Smooth muscle cell (in vitro differentiated cells): ENCODE measurements around the gene GRIA3. TPM values are rescaled to one million over a fixed set of nuclear protein-coding genes. Genes with fewer than 3 reads are reported as not detected.

Source experiments
- DNase-seq: peaks from one replicate; lab custom pipeline; 2025; ENCODE audit not compliant: unreplicated experiment; lab: John Stamatoyannopoulos, UW
- H2AFZ ChIP-seq: fragments of 200-600 bp; sonication (generic); 2 replicates; pipeline ENCODE4 v1.6.0; 2016; ENCODE audit warnings: antibody characterized with exemption, low read depth, mild to moderate bottlenecking
- H3F3A ChIP-seq: fragments of 200-600 bp; sonication (generic); 2 replicates; pipeline ENCODE4 v1.6.0; 2017; ENCODE audit warnings: antibody characterized with exemption, low read depth
- H3K27ac ChIP-seq: fragments of 200-600 bp; sonication (generic); 2 replicates; pipeline ENCODE4 v1.5.1; 2016; ENCODE audit warnings: low read depth, mild to moderate bottlenecking
- H3K27me3 ChIP-seq: fragments of 200-600 bp; sonication (generic); 2 replicates; pipeline ENCODE4 v1.6.1; 2016; ENCODE audit warnings: low read depth, mild to moderate bottlenecking
- H3K36me3 ChIP-seq: fragments of 200-600 bp; sonication (generic); 2 replicates; pipeline ENCODE4 v1.5.1; 2016; ENCODE audit warnings: low read depth
- H3K4me1 ChIP-seq: fragments of 200-600 bp; sonication (generic); 2 replicates; pipeline ENCODE4 v1.5.1; 2016; ENCODE audit warnings: low read depth
- H3K4me2 ChIP-seq: fragments of 200-600 bp; sonication (generic); 2 replicates; pipeline ENCODE4 v1.6.0; 2016; ENCODE audit warnings: mild to moderate bottlenecking
- H3K4me3 ChIP-seq: fragments of 200-600 bp; sonication (generic); 2 replicates; pipeline ENCODE4 v1.5.1; 2016; ENCODE audit warnings: mild to moderate bottlenecking
- H3K79me2 ChIP-seq: fragments of 200-600 bp; sonication (generic); 2 replicates; pipeline ENCODE4 v1.6.0; 2016; ENCODE audit warnings: low read depth, mild to moderate bottlenecking
- H3K9ac ChIP-seq: fragments of 200-600 bp; sonication (generic); 2 replicates; pipeline ENCODE4 v1.6.0; 2016; ENCODE audit warnings: low read depth
- H3K9me3 ChIP-seq: fragments of 200-600 bp; sonication (generic); replicated peaks from 2 replicates; pipeline ENCODE4 v1.5.1; 2016; ENCODE audit warnings: low read depth
- H4K20me1 ChIP-seq: fragments of 200-600 bp; sonication (generic); 2 replicates; pipeline ENCODE4 v1.6.0; 2016; ENCODE audit warnings: low read depth
- WGBS: methylation state at CpG from one replicate; pipeline ENCODE4 v1.1.7; 2016; ENCODE audit warnings: low lambda C conversion rate; 5-methylcytosine and 5-hydroxymethylcytosine counted together
- polyA plus RNA-seq: library from polyadenylated mRNA; unstranded; fragments of >200 nt; fragmentation: Nextera tagmentation; extraction: Ambion mirVana; gene quantifications from 2 replicates; pipeline ENCODE4 v1.2.1, GENCODE V29; 2016
- total RNA-seq: library from RNA; depleted of rRNA; stranded (reverse); fragments of >200 nt; gene quantifications from 2 replicates; pipeline ENCODE4 v1.2.3, GENCODE V29; 2014
- TF ChIP-seq, protein P1 (sequence below): fragments of 200-600 bp; sonication (generic); IDR thresholded peaks from 2 replicates; pipeline ENCODE4 v1.5.1; 2017; ENCODE audit warnings: borderline replicate concordance, mild to moderate bottlenecking, antibody characterized with exemption; ENCODE audit not compliant: insufficient read depth, poor library complexity, severe bottlenecking

Gene GRIA3
- total and polyA plus RNA-seq, 2 experiments from 2014 or later = 7.2 to 12.7 TPM

DNA sequence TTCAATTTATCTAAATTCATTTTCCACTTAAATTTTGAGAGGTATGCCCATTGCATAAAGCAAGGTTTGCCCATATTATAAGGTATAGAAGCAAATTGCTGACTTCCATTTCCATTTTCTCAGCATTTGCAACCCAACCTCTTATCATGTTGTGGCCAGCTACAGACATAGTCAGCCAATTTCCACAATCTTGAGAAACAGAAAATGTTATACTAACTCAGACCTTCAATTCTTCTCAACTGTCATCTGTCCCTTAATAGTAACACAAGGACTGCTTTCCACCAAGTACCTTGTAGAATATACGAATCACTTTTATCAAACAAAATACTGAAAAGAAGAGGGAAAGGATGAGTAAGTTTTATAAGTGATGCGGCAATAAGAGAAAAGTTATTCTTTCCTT lies 11.2 kb upstream of the GRIA3 start:
- H3K9me3 ChIP-seq = no peaks in the 10 kb centered on the region
- H3K36me3 ChIP-seq = no peaks in the 10 kb centered on the region
- H4K20me1 ChIP-seq = no peaks in the 10 kb centered on the region
- TF ChIP-seq, protein P1, sequence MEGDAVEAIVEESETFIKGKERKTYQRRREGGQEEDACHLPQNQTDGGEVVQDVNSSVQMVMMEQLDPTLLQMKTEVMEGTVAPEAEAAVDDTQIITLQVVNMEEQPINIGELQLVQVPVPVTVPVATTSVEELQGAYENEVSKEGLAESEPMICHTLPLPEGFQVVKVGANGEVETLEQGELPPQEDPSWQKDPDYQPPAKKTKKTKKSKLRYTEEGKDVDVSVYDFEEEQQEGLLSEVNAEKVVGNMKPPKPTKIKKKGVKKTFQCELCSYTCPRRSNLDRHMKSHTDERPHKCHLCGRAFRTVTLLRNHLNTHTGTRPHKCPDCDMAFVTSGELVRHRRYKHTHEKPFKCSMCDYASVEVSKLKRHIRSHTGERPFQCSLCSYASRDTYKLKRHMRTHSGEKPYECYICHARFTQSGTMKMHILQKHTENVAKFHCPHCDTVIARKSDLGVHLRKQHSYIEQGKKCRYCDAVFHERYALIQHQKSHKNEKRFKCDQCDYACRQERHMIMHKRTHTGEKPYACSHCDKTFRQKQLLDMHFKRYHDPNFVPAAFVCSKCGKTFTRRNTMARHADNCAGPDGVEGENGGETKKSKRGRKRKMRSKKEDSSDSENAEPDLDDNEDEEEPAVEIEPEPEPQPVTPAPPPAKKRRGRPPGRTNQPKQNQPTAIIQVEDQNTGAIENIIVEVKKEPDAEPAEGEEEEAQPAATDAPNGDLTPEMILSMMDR = no peak
- H3K27me3 ChIP-seq = no peaks in the 10 kb centered on the region
- 79% methylated on average over 2 of the region's 2 CpGs for WGBS
- H3F3A ChIP-seq = no peaks in the 10 kb centered on the region
- no peak overlapping the region for H2AFZ ChIP-seq
- no peak overlapping the region for H3K27ac ChIP-seq
- H3K4me2 ChIP-seq = peak overlapping the region; percentile 26
- no peaks in the 10 kb centered on the region for H3K4me1 ChIP-seq
- H3K4me3 ChIP-seq = no peak overlapping the region
- H3K79me2 ChIP-seq = no peaks in the 10 kb centered on the region
- no peak for DNase-seq
- H3K9ac ChIP-seq = no peak overlapping the region

DNA sequence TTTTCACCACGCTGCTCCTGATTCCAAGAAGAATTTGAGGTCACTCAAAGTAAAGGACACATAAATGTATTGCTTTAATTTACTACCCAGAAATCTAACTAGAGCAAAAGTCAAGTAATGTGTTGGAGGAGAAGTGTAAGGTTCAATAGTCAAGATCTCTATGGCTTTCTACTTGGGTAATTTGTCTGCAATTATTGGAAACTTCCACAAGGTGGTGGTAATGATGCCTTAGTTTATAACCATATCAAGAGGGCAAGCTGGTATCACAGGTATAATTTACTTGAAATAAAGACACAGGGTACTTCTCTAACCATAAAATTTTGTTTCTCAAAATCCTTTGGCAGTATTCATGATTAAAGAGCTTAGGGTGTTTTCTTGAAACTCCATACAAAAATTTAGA lies 10.2 kb upstream of the GRIA3 start:
- no peak for DNase-seq
- 29% methylated on average over 1 of the region's 1 CpG for WGBS
- Histone ChIP-seq H3K27ac (no peak overlapping the region), H3K79me2 (no peaks in the 10 kb centered on the region), H3K4me1 (no peaks in the 10 kb centered on the region), H3K4me2 (no peak overlapping the region), H3K9me3 (no peaks in the 10 kb centered on the region), H3K9ac (no peak overlapping the region), H4K20me1 (no peaks in the 10 kb centered on the region), H3K27me3 (no peaks in the 10 kb centered on the region), H2AFZ (no peak overlapping the region), H3F3A (no peaks in the 10 kb centered on the region), H3K36me3 (no peaks in the 10 kb centered on the region), H3K4me3 (no peak overlapping the region)
- TF ChIP-seq, protein P1 = peak; percentile 22

DNA sequence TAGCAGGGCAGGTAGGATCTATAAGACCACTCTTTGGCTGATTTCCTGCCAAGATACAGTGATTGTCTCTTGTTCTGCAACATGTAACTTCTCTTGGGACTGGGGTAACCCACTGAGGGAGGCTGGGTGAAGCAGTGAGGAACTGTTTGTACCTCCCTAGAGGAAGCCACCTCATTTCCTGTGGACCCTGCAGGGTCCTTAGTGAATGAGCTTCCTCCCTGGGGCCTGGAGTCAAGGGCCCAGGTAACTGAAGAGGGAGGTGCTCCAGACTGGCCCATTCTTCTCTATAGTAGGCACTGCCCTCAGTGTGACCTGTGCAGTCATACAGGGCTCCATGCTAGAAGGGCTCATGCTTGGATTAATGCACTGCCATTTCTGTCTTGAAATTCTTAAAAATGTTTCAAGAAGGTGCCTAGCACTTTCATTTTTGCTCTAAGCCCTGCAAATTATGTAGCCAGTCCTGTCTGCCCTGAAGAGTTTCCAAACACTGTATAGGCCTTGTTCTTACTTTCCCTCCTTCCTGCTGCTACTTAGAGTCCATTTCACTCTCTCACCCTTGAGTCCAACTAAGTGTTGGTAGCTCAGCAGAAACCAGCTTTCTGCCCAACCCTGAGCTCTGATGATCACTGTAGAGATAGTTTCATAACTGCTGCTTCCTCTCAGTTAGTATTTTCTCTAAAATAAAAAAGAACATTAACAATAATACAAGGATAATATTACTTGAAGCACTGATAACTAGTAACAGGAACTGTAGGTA lies 8.5 kb upstream of the GRIA3 start:
- H3K9me3 ChIP-seq = no peaks in the 10 kb centered on the region
- H3K4me3 ChIP-seq = no peak overlapping the region
- no peaks in the 10 kb centered on the region for H3F3A ChIP-seq
- no peak overlapping the region for H3K9ac ChIP-seq
- H3K27me3 ChIP-seq = no peaks in the 10 kb centered on the region
- no peak for DNase-seq
- no peaks in the 10 kb centered on the region for H3K4me1 ChIP-seq
- no peaks in the 10 kb centered on the region for H3K79me2 ChIP-seq
- no peak overlapping the region for H2AFZ ChIP-seq
- H3K27ac ChIP-seq = no peak overlapping the region
- H3K36me3 ChIP-seq = no peaks in the 10 kb centered on the region
- TF ChIP-seq, protein P1 = no peak
- H4K20me1 ChIP-seq = no peaks in the 10 kb centered on the region
- no peak overlapping the region for H3K4me2 ChIP-seq
